ENCODE results near the gene MAML2. TPM values are rescaled to one million over a fixed set of nuclear protein-coding genes. Genes with fewer than 3 reads are reported as not detected.

The MAML2 gene
- total RNA-seq, 1 donor from 2014 or later: 18.7 TPM

DNA sequence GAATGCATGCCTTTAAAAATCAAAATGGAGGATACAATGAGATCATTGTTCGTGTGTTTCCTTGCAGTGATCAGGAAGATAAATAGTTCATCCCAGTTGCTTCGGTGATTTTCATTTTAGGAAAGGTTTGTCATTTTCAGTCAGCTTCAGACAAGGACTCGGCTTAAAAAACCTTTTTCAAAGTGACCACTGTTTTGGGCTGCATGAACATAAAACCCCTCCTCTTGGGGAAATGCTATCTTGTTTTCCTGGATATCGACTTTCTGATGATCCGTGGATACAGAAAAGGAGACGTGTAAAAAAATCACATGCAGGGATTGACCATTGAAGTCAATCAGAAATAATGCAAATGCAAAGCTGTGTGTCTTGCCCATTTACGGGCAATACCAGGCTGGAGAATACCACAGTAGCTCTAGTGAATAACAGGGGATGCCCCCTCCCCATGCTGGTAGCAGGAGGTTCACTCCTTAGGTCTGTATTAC, 146.8 kb downstream of the MAML2 start:
- H3K9me3 Mint-ChIP-seq: peaks cover 6% of the 10 kb centered on the region
- peak overlapping the region; percentile 76 for H3K4me3 Mint-ChIP-seq

DNA sequence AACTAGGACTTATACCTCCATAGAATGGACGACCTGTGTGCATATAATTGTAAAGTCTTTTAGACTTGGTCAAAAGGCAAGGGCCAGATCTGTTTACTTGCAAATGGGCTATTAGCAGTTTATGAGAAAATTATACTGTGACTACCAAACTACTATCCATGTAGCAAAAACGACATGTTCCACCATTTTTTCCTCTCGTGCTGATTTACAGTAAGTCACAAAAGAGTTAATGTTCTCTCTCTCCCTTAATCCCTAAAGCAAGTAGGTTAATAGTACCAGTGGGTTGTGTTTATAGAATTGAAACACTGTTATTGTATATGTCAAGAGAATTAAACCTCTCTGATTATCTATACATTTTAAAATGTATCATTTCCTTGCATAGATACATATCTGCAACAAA, 147.3 kb downstream of the MAML2 start:
- DNase-seq (ENCODE audit: low read depth, low spot score): no peak
- Mint-ChIP-seq H3K27ac (ENCODE audit: unreplicated experiment) (peak overlapping the region; percentile 96), H3K4me1 (peaks cover 85% of the 10 kb centered on the region), H3K27me3 (ENCODE audit: low read depth) (no peaks in the 10 kb centered on the region), H3K4me3 (peak overlapping the region; percentile 76), H3K9me3 (peaks cover 5% of the 10 kb centered on the region), H3K36me3 (ENCODE audit: low read depth) (peaks cover 16% of the 10 kb centered on the region)
- TF ChIP-seq, protein P1, sequence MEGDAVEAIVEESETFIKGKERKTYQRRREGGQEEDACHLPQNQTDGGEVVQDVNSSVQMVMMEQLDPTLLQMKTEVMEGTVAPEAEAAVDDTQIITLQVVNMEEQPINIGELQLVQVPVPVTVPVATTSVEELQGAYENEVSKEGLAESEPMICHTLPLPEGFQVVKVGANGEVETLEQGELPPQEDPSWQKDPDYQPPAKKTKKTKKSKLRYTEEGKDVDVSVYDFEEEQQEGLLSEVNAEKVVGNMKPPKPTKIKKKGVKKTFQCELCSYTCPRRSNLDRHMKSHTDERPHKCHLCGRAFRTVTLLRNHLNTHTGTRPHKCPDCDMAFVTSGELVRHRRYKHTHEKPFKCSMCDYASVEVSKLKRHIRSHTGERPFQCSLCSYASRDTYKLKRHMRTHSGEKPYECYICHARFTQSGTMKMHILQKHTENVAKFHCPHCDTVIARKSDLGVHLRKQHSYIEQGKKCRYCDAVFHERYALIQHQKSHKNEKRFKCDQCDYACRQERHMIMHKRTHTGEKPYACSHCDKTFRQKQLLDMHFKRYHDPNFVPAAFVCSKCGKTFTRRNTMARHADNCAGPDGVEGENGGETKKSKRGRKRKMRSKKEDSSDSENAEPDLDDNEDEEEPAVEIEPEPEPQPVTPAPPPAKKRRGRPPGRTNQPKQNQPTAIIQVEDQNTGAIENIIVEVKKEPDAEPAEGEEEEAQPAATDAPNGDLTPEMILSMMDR (conservative IDR thresholded peaks at IDR 0.05): no peak

More for the DNA sequence above, 146.8 kb downstream of the MAML2 start:
- TF ChIP-seq, protein P1 (conservative IDR thresholded peaks at IDR 0.05): no peak
- H3K27me3 Mint-ChIP-seq (ENCODE audit: low read depth): no peaks in the 10 kb centered on the region
- DNase-seq (ENCODE audit: low read depth, low spot score): no peak
- H3K36me3 Mint-ChIP-seq (ENCODE audit: low read depth): peaks cover 13% of the 10 kb centered on the region
- H3K4me1 Mint-ChIP-seq: peaks cover 86% of the 10 kb centered on the region
- H3K27ac Mint-ChIP-seq (ENCODE audit: unreplicated experiment): peak overlapping the region; percentile 96

DNA sequence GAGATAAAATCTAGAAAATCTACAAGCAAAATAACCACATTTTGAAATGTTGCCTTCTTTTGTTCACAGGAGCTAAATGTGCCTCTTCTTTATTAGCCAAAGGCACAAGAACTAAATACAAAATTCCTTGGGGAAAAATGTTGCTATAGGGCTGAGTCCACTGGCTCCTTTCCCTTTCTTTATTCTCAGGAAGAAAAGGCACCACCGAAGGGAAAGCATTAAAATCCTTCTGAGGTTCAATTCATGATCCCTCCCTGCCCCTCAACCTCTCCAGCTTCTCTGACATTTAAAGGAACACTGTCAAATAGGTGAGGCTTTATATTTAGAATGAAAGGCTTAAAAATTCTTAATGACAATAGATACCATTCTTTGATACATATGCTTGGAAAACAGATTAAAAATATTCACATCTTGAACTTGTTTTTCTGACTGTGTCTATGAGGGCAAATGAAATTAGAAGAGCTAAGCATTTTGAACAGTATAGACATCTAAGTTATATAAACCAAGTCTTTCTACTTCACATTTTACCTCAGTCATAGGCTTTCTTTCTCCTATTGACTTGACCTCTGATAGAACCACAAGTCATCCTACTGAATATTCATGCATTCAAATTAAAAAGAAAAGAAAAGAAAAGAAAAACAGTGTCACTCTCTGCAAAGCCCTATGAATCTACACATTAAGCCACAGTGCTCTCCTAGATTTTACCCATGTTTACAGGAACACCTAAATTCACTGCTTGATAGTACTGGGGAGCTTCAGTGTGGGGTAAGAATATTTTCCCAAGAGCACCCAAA, 148.2 kb downstream of the MAML2 start:
- TF ChIP-seq, protein P1 (conservative IDR thresholded peaks at IDR 0.05): no peak
- peak overlapping the region; percentile 96 for H3K27ac Mint-ChIP-seq (ENCODE audit: unreplicated experiment)
- peaks cover 5% of the 10 kb centered on the region for H3K9me3 Mint-ChIP-seq
- peaks cover 85% of the 10 kb centered on the region for H3K4me1 Mint-ChIP-seq
- peaks cover 19% of the 10 kb centered on the region for H3K36me3 Mint-ChIP-seq (ENCODE audit: low read depth)
- no peak for DNase-seq (ENCODE audit: low read depth, low spot score)
- peak overlapping the region; percentile 76 for H3K4me3 Mint-ChIP-seq
- no peaks in the 10 kb centered on the region for H3K27me3 Mint-ChIP-seq (ENCODE audit: low read depth)

DNA sequence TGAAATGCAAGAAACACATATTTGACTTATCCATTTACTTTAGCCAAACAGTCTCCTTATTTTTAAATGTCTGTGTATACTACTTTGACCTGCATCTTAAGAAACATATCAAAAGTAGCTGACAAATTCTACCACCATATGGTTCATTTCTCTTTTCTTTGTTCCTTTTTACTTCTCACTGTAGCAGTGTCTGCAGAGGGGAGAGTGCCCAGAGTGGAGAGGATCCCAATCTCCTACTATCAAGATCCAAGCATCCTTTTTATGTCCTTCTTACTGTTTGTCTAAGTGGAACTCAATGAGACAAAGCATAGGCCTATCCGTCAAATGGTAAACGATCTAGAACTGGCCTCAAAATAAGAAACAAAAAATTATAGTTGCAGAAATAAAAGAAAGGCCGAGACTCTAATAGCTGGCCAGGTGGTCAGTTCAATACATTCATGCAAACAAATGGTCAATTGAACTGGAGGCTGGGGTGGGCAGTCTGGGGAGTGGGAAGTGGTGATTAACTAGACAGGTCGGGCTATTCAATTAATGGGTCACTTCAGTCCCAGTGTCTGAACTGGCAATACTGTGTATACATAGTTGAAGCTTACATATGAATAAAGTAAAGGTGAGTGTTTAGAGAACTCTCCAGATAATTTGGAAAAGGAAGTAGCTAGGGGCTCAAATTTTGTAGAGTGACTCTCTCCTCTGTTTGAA, 149.1 kb downstream of the MAML2 start:
- H3K4me3 Mint-ChIP-seq: peak overlapping the region; percentile 76
- peak overlapping the region; percentile 96 for H3K27ac Mint-ChIP-seq (ENCODE audit: unreplicated experiment)
- TF ChIP-seq, protein P1 (conservative IDR thresholded peaks at IDR 0.05): no peak
- DNase-seq (ENCODE audit: low read depth, low spot score): no peak
- peaks cover 2% of the 10 kb centered on the region for H3K9me3 Mint-ChIP-seq
- no peaks in the 10 kb centered on the region for H3K27me3 Mint-ChIP-seq (ENCODE audit: low read depth)
- peaks cover 15% of the 10 kb centered on the region for H3K36me3 Mint-ChIP-seq (ENCODE audit: low read depth)
- H3K4me1 Mint-ChIP-seq: peaks cover 88% of the 10 kb centered on the region

DNA sequence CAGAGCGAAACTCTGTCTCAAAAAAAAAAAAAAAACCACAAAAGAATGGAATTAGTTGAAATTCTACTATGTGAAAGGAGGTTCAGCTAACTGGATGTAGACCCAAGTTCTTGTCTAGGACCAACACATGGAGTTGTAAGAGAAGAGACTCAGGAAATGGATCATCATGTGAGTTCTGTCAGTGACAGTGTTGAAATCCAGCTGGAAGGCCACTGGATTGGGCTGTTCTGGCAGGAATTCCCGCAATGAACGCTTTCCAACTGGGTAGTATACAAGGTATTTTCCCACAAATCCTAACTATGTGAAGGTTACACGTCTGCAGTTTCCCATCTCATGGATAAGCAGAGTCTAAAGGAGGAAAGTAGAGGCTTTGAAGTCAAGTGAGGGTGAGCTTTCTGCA, 151.2 kb downstream of the MAML2 start:
- Mint-ChIP-seq H3K4me1 (peaks cover 89% of the 10 kb centered on the region), H3K27ac (ENCODE audit: unreplicated experiment) (no peak overlapping the region), H3K36me3 (ENCODE audit: low read depth) (peaks cover 7% of the 10 kb centered on the region), H3K27me3 (ENCODE audit: low read depth) (no peaks in the 10 kb centered on the region), H3K4me3 (no peak overlapping the region), H3K9me3 (peaks cover 2% of the 10 kb centered on the region)
- DNase-seq (ENCODE audit: low read depth, low spot score): no peak
- TF ChIP-seq, protein P1 (conservative IDR thresholded peaks at IDR 0.05): no peak
